GM18517 (cell line): ENCODE measurements around the gene ECM2.

ENCODE experiments used
- ATAC-seq: cut with Tn5 transposase; IDR thresholded peaks from one replicate; pipeline ENCODE4 v1.9.1; 2021; ENCODE audit warnings: mild to moderate bottlenecking, moderate library complexity; ENCODE audit not compliant: unreplicated experiment

The ECM2 gene

GRCh38 chr9:92501671-92502393 is 34.0 kb downstream of the ECM2 start:
- ATAC-seq: no peak

DNA sequence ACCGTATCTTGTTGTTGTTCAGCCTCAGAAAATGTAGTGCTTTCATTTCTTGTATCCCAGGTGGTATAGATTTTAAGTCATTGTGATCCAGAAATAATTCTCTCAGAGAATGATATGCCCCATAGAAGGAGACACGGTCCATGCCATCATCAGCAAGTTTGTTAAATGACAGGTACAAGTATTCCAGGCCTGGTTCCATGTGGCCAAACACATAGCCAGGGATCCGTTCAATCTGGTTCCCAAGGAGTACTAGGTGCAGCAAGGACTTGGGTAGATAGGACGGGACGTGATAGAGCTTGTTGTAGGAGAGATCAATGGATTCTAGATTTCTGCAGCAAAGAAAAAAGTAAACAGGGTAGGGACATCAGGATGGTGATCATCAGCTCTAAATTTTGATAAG is 35.1 kb downstream of the ECM2 start:
- ATAC-seq: no peak

- ATAC-seq: no peak
Measured at GRCh38 chr9:92499701-92500100, 36.1 kb downstream of the ECM2 start.

DNA sequence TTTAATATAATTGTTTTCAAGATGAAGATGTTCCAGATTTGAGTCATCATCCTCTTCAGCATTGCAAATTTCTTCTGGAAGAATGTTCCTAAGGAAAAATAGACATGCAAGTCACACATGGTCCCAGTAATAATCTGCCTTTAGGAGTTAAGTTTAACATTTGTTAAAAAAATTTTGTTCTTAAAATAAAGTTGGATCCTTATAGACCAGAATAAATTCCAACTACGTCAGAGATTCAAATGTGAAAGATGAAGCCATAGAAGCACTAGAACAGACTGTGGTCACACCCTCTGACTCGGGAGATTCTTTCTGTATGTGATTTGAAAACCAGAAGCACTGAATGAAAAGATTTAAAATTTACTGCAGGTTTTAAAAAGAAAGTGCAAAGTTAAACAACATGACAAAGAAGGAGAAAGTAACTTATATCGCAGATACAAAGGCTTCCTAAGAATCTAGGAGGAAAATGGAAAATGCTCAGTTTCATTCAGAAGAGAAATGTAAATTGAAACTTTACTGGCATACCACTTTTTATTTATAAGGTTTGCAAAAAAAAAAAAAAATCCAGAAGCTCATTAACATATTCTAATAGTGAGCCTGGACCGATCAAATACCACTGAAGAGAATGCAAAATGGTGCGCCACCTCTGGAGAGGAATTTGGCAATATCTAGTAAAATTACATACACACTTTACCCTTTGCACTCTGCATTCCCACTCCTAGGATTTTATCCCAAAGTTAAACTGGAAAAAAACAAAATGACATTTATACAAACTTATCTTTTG is 39.2 kb downstream of the ECM2 start:
- ATAC-seq: no peak

- no peak for ATAC-seq
Measured at GRCh38 chr9:92494856-92495255, 40.9 kb downstream of the ECM2 start.

GRCh38 chr9:92493749-92494387 is 41.9 kb downstream of the ECM2 start:
- ATAC-seq: no peak

DNA sequence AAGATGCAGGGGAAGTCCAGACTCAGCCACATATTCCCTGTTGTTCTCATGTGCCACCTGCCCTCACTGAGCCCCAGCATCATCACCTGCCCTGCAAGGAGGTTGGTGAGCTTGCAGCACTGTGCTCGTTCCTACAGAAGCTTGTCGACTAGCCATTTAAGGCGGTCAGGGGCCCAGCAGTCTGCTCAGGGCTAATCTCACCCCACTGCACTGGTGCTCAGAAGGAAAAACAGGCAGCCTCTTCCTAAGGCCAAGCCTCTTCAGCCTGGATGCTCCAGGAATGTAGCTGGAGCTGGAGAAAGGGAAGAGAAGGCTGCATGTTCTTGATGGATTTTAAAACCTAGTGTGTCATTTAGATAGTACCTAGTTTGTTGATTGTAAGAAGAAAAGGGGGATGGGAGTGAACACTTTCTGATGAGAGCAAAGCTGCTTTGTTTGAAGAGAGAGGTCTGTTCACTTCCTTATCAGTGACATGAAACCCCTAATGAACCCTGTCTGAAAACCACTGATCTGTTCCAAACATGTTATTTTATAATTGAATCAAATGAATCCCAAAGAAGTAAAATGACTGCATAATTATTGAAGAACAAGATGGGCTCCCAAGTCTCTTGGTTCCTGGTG is 42.9 kb downstream of the ECM2 start:
- ATAC-seq: no peak

- ATAC-seq: no peak
Measured at GRCh38 chr9:92488681-92489550, 46.9 kb downstream of the ECM2 start.

- no peak for ATAC-seq
Measured at GRCh38 chr9:92486371-92486770, 49.4 kb downstream of the ECM2 start.

- no peak for ATAC-seq
Measured at GRCh38 chr9:92484563-92484962, 51.2 kb downstream of the ECM2 start.

DNA sequence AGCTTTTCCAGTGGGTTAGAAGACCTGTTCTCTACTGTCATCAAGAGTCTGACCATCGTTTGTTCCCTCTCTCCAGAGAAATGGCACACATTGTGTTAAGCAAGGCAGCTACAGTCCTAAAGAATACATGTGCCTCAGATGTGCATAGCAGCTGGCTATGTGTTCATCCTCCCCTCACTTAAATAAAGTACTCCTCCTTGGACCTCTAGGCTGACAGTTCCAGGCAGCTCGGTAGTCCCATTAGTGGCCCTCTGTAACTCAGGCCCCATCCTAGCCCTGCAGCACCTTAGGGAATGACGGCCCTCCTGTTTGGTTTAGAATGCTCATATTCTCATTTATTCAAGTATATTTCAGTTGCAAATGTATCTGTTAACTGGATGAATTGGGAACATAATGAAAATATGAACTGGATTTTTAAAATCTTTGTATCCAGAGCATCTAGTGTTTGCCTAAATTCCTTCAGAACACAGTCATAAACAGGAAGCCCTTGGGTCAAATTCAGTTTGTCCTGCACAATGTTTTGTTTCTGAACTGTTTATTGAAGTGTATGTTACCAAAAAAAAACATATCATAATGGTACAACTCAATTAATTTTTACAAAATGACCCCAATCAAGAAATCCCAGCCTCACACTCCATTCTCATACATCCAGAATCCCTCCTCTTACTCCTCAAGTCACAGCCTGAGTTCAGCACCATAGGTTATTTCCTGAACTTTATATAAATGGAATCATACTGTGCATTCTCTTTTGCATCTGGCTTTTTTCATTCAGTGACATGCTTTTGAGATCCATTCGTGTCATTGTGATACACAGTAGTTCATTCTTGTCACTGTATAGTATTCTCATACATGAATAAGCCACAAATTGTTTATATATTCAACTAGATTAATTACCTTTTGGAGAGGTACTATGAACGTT is 51.9 kb downstream of the ECM2 start:
- no peak for ATAC-seq

DNA sequence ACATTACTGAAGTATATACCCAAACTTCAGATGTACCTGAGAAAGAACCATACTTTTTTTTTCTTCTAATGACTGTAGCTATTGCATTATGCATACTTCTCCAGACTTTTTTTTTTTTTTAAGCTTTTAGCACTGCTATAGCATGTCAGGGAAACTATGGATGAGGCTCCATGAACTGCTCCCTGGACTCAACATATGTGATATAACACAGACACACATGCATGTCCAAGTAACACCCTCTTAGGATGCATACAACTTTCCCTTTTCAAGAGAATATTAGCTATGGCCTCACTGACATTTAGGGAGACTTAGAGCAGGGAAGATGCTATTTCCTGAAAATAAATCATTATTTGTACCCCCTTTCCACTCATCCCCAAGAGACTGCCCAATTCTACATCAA is 53.0 kb downstream of the ECM2 start:
- ATAC-seq: no peak

DNA sequence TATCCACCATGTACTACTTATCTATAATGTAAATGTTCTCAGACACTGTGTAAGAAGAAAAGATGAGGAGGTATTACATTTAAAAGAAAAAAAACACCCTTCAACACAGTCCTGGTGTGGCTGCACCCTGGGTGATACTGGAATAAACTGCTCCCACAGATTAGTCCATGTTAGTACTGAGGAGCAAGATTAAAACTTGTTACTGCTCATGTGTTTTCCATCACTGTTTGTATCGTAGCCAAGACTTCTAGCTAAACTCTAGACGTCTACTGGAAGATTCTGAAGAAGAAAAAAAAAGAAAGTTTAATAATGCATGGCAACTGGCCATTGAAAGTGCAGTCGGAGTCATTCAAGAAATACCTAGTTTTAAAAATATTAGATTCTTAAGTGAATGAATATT is 53.5 kb downstream of the ECM2 start, which contains the start of gene ASPN:
TSS of gene ASPN (minus strand) at position 178 of the 400 bp plus-strand sequence.
- no peak for ATAC-seq

GRCh38 chr9:92480986-92481633 is 54.7 kb downstream of the ECM2 start:
- ATAC-seq: no peak

- ATAC-seq: no peak
Measured at GRCh38 chr9:92480291-92480771, 55.5 kb downstream of the ECM2 start.

DNA sequence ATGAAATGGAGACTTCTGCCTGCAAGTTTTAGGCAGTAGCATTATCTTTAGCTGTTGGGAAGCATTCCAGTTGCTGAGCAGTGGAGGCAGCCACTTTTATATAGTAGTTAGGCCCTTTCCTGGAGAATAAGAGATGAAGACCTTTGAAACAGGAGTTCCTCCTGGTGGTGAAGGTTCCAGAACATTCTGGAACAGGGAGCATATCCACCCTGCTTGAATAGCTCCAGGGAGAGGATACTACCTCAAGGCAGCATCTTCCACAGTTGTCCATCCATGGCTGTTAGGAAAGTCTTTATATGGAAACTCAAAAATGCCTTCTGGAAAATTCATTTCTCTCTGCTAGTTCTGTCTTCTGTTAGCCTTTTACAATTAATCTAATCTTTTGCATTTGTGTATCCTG is 56.4 kb downstream of the ECM2 start:
- no peak for ATAC-seq

DNA sequence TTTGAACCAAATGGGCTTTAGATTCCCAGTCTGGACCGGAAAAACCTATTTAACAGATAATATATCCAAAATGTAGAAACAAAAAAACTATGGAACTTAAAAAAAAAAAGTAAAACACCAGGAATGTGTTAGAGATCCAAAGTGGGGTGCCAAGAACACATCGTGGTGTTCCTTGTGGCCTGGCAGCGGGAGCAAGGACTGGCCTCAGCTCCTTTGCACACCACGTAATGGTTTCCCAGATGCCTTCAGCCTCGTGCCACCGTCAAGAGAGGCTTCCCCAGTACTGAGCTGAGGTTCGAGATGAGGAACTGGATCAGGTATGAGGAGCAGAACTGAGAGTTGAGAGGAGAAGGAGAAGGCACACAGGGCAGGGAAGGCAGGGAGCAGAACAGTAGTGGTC is 57.0 kb downstream of the ECM2 start:
- ATAC-seq: no peak

DNA sequence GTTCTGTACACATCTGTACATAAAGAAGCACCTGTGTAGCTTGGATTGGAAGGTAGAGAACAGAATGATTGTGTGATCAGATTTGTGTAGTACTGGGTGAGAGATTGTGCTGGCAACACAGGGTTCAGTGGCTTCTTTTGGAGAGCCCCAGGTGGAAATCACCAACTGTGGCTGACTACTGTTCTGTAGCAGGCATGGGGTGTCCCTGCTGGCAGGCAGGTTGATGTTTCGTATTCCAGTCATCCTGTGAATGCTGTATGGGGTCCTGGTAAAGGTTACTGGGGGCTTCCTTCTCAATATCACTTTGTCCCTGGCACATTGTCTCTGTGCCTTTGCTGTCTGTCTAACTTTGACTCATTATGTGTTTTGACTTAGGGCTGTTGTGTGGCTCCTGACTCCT is 58.8 kb downstream of the ECM2 start:
- no peak for ATAC-seq

DNA sequence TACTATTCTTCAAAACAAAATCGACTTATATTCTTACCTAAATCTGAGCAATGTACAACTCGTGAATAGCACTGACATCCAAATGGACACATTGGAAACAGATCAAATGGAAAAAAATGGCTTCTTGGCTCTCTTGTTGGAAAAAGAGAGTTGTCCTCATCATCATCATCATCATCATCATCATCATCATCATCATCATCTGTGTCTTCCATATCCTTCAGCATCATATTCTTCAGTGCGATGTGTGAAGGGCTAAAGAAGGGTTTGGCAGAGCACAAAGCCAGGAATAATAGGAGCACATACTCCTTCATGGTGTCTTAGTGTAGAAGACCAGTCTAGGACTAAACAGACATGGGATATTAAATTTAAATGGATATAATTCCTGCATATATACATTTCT is 61.2 kb downstream of the ECM2 start:
- ATAC-seq: no peak
